Upper lobe of left lung (tissue), 4 donors: ENCODE results near the gene SNURF.

Source experiments
- POLR2A ChIP-seq, 4 donors: fragments of 450-650 bp; IDR thresholded peaks; one replicate each; pipeline ENCODE4 v1.5.1; 2016 to 2017; ENCODE audit warnings: antibody characterized with exemption in 4 of 4, mild to moderate bottlenecking in 2 of 4
- TF ChIP-seq, protein P1 (sequence below), 6 experiments: fragments of 450-650 bp in 4 of 6; fragments of 200-600 bp in 2 of 6; sonication (generic) in 2 of 6; IDR thresholded peaks; one replicate each; pipeline ENCODE4 v1.5.1; 2016 to 2019; ENCODE audit warnings: antibody characterized with exemption in 6 of 6

DNA sequence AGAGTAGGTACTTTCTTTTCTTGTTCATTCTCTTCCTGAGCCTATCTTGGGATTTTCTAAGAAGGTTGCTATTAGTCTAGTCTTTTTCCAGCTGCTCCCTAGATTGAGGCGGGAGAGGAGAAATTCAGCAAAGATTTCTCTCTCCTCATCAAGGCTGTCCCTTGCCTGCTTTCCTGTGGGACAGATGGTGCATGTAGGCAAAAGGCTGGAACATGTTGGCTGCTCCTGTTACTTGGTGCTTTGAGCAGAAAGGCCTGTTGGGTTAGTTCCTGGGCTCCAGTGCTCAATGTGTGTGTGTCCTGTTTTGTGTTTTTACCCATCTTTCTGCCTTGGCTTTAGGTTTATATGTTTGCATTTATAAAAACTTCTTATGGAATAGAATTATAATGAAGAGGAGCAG lies 9.1 kb upstream of the SNURF start:
- TF ChIP-seq, protein P1, sequence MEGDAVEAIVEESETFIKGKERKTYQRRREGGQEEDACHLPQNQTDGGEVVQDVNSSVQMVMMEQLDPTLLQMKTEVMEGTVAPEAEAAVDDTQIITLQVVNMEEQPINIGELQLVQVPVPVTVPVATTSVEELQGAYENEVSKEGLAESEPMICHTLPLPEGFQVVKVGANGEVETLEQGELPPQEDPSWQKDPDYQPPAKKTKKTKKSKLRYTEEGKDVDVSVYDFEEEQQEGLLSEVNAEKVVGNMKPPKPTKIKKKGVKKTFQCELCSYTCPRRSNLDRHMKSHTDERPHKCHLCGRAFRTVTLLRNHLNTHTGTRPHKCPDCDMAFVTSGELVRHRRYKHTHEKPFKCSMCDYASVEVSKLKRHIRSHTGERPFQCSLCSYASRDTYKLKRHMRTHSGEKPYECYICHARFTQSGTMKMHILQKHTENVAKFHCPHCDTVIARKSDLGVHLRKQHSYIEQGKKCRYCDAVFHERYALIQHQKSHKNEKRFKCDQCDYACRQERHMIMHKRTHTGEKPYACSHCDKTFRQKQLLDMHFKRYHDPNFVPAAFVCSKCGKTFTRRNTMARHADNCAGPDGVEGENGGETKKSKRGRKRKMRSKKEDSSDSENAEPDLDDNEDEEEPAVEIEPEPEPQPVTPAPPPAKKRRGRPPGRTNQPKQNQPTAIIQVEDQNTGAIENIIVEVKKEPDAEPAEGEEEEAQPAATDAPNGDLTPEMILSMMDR (IDR thresholded peaks at IDR 0.05) = no peak
- TF ChIP-seq POLR2A (IDR thresholded peaks at IDR 0.05) = no peak
